Stimulated activated CD8-positive, alpha-beta memory T cell treated with anti-CD3 and anti-CD28 coated beads, Interleukin-4, amount 100 ng/mL, for 24 hours (primary cell): ENCODE results near the gene GLE1.

ENCODE experiments used
- DNase-seq: peaks from one replicate; pipeline ENCODE4 v3.0.0-alpha.2; 2020; ENCODE audit warnings: low read depth

Gene GLE1

GRCh38 chr9:128504485-128505413, at the start of gene GLE1:
Gene GLE1, plus strand, starts transcription at chr9:128504719. Its CDS starts 87 bp downstream, at chr9:128504806.
- DNase-seq: peak; percentile 97

- DNase-seq: no peak
Observed at GRCh38 chr9:128454991-128455390, 49.5 kb upstream of the GLE1 start.

- DNase-seq: peak; percentile 98
Observed at GRCh38 chr9:128455849-128456612, 48.5 kb upstream of the GLE1 start, which contains the start of gene ODF2. Gene ODF2, plus strand, starts transcription at chr9:128456006. Its CDS starts 86 bp downstream, at chr9:128456092.

- peak; percentile 59 for DNase-seq
Observed at GRCh38 chr9:128456613-128457061, 47.9 kb upstream of the GLE1 start.

- no peak for DNase-seq
Observed at GRCh38 chr9:128457207-128457606, 47.3 kb upstream of the GLE1 start.

- DNase-seq: no peak
Observed at GRCh38 chr9:128459011-128459410, 45.5 kb upstream of the GLE1 start.

GRCh38 chr9:128469070-128469469, 35.4 kb upstream of the GLE1 start:
- DNase-seq: no peak

- DNase-seq: no peak
Observed at GRCh38 chr9:128470560-128470959, 34.0 kb upstream of the GLE1 start.

- DNase-seq: no peak
Observed at GRCh38 chr9:128473104-128473503, 31.4 kb upstream of the GLE1 start.

GRCh38 chr9:128475867-128476266, 28.7 kb upstream of the GLE1 start:
- no peak for DNase-seq

GRCh38 chr9:128479262-128479661, 25.3 kb upstream of the GLE1 start:
- no peak for DNase-seq

GRCh38 chr9:128481561-128481960, 23.0 kb upstream of the GLE1 start:
- DNase-seq: no peak

- no peak for DNase-seq
Observed at GRCh38 chr9:128482186-128482585, 22.3 kb upstream of the GLE1 start.

GRCh38 chr9:128484686-128485413, 19.7 kb upstream of the GLE1 start:
- DNase-seq: no peak

- no peak for DNase-seq
Observed at GRCh38 chr9:128485414-128485855, 19.1 kb upstream of the GLE1 start.

- DNase-seq: no peak
Observed at GRCh38 chr9:128486201-128486600, 18.3 kb upstream of the GLE1 start.

GRCh38 chr9:128493424-128493823, 11.1 kb upstream of the GLE1 start:
- no peak for DNase-seq

- DNase-seq: no peak
Observed at GRCh38 chr9:128494108-128494745, 10.3 kb upstream of the GLE1 start.

- DNase-seq: no peak
Observed at GRCh38 chr9:128494746-128495129, 9.8 kb upstream of the GLE1 start.

- no peak for DNase-seq
Observed at GRCh38 chr9:128495296-128495695, 9.2 kb upstream of the GLE1 start.

GRCh38 chr9:128495804-128496417, 8.6 kb upstream of the GLE1 start:
- DNase-seq: no peak
